DND-41 (cell line): ENCODE data around the gene AKAP6.

Source experiments
- EZH2 ChIP-seq: IDR thresholded peaks from 3 replicates; pipeline ENCODE4 v1.6.1; 2012; ENCODE audit warnings: borderline replicate concordance, low read depth, mild to moderate bottlenecking, moderate library complexity, low read length, inconsistent platforms; ENCODE audit not compliant: severe bottlenecking
- TF ChIP-seq, protein P1 (sequence below): IDR thresholded peaks from 2 replicates; pipeline ENCODE4 v1.5.1; 2012; ENCODE audit warnings: borderline replicate concordance, low read length, moderate library complexity, mild to moderate bottlenecking; ENCODE audit not compliant: poor library complexity, severe bottlenecking; ENCODE audit errors: extremely low read depth

- TF ChIP-seq, protein P1, sequence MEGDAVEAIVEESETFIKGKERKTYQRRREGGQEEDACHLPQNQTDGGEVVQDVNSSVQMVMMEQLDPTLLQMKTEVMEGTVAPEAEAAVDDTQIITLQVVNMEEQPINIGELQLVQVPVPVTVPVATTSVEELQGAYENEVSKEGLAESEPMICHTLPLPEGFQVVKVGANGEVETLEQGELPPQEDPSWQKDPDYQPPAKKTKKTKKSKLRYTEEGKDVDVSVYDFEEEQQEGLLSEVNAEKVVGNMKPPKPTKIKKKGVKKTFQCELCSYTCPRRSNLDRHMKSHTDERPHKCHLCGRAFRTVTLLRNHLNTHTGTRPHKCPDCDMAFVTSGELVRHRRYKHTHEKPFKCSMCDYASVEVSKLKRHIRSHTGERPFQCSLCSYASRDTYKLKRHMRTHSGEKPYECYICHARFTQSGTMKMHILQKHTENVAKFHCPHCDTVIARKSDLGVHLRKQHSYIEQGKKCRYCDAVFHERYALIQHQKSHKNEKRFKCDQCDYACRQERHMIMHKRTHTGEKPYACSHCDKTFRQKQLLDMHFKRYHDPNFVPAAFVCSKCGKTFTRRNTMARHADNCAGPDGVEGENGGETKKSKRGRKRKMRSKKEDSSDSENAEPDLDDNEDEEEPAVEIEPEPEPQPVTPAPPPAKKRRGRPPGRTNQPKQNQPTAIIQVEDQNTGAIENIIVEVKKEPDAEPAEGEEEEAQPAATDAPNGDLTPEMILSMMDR, result no peak
- no peak for TF ChIP-seq EZH2
Measured at GRCh38 chr14:32307881-32308582, 21.1 kb upstream of the AKAP6 start.
